Stomach smooth muscle (tissue), 2 donors: Measurements from ENCODE around the gene REEP1.
"Not testable (repeated sequence)": the region's sequence is repeated elsewhere in the genome, so short reads cannot be mapped to it uniquely, and the experiment has no call there.

ENCODE experiments used
- H3K27ac ChIP-seq: one replicate; pipeline ENCODE4 v1.7.0; 2013; ENCODE audit warnings: mild to moderate bottlenecking, low read length, inconsistent platforms
- H3K27me3 ChIP-seq, 2 donors: one replicate each; pipeline ENCODE4 v1.7.0; 2013; ENCODE audit warnings: low read length in 2 of 2; ENCODE audit not compliant: insufficient read depth in 2 of 2, control insufficient read depth in 1 of 2
- H3K36me3 ChIP-seq, 2 donors: one replicate each; pipeline ENCODE4 v1.7.0; 2013; ENCODE audit warnings: low read length in 2 of 2; ENCODE audit not compliant: control insufficient read depth in 2 of 2, insufficient read depth in 2 of 2
- H3K4me1 ChIP-seq: one replicate; pipeline ENCODE4 v1.7.0; 2013; ENCODE audit warnings: low read length; ENCODE audit not compliant: control insufficient read depth, insufficient read depth
- H3K4me3 ChIP-seq, 2 donors: one replicate each; pipeline ENCODE4 v1.7.0; 2013; ENCODE audit warnings: low read length in 2 of 2
- H3K9ac ChIP-seq, 2 donors: one replicate each; pipeline ENCODE4 v1.7.0; 2013; ENCODE audit warnings: low read length in 2 of 2, mild to moderate bottlenecking in 1 of 2
- H3K9me3 ChIP-seq, 2 donors: one replicate each; pipeline ENCODE4 v1.7.0; 2013; ENCODE audit warnings: low read length in 2 of 2; ENCODE audit not compliant: control insufficient read depth in 2 of 2
- donor health status: healthy.
- donor health status: Pancreatic carcinoma.

Gene REEP1

DNA sequence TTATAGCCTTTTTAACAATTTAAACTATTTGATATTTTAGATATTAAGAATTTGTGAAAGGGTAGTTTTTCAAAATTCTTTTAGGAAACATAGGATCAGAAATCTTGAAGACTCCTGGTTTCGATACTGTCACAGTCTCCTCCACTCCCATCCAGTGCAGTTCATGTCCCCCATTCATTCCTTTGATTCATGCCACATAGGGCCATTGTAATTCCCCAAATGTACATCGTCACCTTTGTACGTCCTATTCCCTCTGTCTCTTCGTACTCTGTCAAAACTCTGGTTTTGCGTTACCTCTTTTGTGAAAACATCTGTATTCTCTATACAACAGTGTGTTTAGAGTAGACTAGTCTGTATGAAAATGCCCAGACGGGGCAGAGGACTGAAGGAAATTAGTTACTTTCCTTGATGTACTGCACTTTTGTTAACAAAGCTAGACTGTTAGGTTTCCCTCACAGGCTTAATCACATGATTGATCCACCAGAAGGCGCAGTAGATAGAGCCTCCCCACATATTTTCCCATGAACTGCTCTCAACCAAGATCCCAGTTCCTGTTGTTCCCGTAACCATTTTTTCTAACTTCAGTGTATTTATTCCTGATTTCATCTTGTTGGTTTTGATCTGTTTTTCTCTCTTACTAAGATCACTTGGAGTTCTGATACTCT lies 135.6 kb downstream of the REEP1 start:
- no peak overlapping the region for H3K4me3 ChIP-seq
- peaks cover 6 to 7% of the 10 kb centered on the region in 2 donors for H3K36me3 ChIP-seq
- no peaks in the 10 kb centered on the region for H3K9me3 ChIP-seq
- H3K4me1 ChIP-seq: peaks cover 3% of the 10 kb centered on the region
- no peak overlapping the region for H3K9ac ChIP-seq
- H3K27me3 ChIP-seq: no peaks in the 10 kb centered on the region
- no peak overlapping the region for H3K27ac ChIP-seq

DNA sequence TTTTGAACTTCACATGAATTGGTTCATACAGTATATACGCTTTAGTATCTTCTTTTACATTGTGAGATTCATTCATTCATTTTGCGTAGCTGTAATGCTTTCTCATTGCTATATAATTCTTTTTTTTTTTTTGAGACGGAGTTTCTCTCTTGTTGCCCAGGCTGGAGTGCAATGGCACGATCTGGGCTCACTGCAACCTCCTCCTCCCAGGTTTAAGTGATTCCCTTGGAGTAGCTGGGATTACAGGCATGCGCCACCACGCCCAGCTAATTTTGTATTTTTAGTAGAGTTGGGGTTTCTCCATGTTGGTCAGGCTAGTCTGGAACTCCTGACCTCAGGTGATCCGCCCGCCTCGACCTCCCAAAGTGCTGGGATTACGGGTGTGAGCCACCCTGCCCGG lies 136.9 kb downstream of the REEP1 start:
- peak overlapping the region in 1 of 2 donors; percentile 98 for H3K4me3 ChIP-seq

GRCh38 chr2:86199834-86200177 lies 137.6 kb downstream of the REEP1 start:
- H3K4me1 ChIP-seq: peaks cover 7% of the 10 kb centered on the region
- no peaks in the 10 kb centered on the region for H3K36me3 ChIP-seq
- no peaks in the 10 kb centered on the region for H3K9me3 ChIP-seq
- peak overlapping the region; percentile 78 for H3K27ac ChIP-seq
- peak overlapping the region; percentile 93 to 96 for H3K9ac ChIP-seq
- no peaks in the 10 kb centered on the region for H3K27me3 ChIP-seq
- H3K4me3 ChIP-seq: peak overlapping the region; percentile 96 to 98

More for the DNA sequence above, 136.9 kb downstream of the REEP1 start:
- not testable (repeated sequence) for H3K36me3 ChIP-seq, H3K9me3 ChIP-seq, H3K9ac ChIP-seq, H3K27ac ChIP-seq, H3K27me3 ChIP-seq, H3K4me1 ChIP-seq

- peaks cover 23% of the 10 kb centered on the region for H3K4me1 ChIP-seq
- no peaks in the 10 kb centered on the region for H3K36me3 ChIP-seq
- H3K9ac ChIP-seq: peak overlapping the region; percentile 87 to 93
- H3K27ac ChIP-seq: peak overlapping the region; percentile 98
- no peaks in the 10 kb centered on the region for H3K9me3 ChIP-seq
- no peaks in the 10 kb centered on the region for H3K27me3 ChIP-seq
- peak overlapping the region; percentile 85 to 99 for H3K4me3 ChIP-seq
Measured at GRCh38 chr2:86195808-86196387, 141.5 kb downstream of the REEP1 start.

GRCh38 chr2:86195055-86195807 lies 142.2 kb downstream of the REEP1 start, which contains the start of gene IMMT:
IMMT (minus strand) TSS chr2:86195462; CDS start chr2:86195382, 80 bp downstream.
- Histone ChIP-seq H3K27me3 (no peaks in the 10 kb centered on the region), H3K4me3 (peak within 1 kb of the TSS; percentile 85 to 99), H3K9me3 (no peaks in the 10 kb centered on the region), H3K27ac (peak within 1 kb of the TSS; percentile 98), H3K36me3 (peaks cover 0 to 3% of the 10 kb centered on the region in 2 donors), H3K4me1 (peaks cover 25% of the 10 kb centered on the region), H3K9ac (peak within 1 kb of the TSS; percentile 93 to 96)

GRCh38 chr2:86194751-86195054 lies 142.7 kb downstream of the REEP1 start:
- Histone ChIP-seq H3K9ac (peak overlapping the region; percentile 93), H3K27me3 (no peaks in the 10 kb centered on the region), H3K27ac (peak overlapping the region; percentile 98), H3K4me1 (peaks cover 25% of the 10 kb centered on the region), H3K36me3 (peaks cover 0 to 3% of the 10 kb centered on the region in 2 donors), H3K9me3 (no peaks in the 10 kb centered on the region), H3K4me3 (peak overlapping the region; percentile 85 to 99)

GRCh38 chr2:86193901-86194567 lies 143.4 kb downstream of the REEP1 start:
- Histone ChIP-seq H3K4me3 (peak overlapping the region; percentile 85 to 99), H3K9ac (peak overlapping the region; percentile 93), H3K27ac (peak overlapping the region; percentile 98), H3K9me3 (no peaks in the 10 kb centered on the region), H3K4me1 (peaks cover 25% of the 10 kb centered on the region), H3K27me3 (no peaks in the 10 kb centered on the region), H3K36me3 (peaks cover 0 to 3% of the 10 kb centered on the region in 2 donors)

- peaks cover 23% of the 10 kb centered on the region for H3K4me1 ChIP-seq
- H3K4me3 ChIP-seq: no peak overlapping the region
Measured at GRCh38 chr2:86189782-86190416, 147.5 kb downstream of the REEP1 start.

DNA sequence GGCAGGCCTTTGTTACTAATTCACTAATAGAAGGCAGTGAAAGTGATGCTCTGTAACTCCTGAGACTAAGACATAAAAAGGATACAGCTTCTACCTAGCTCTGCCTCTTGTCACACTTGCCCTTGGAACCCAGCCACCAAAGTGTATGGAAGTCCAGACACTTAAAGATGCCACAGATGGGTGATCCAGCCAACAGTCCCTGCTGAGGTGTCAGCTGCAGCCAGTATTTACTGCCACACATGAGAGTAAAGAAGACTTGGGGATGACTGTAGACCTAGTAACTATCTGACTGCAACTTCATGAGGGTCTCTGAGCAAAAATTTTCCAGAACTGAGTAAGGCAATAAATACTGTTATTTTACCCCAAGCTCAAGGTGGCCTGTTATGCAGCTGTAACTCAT lies 151.0 kb downstream of the REEP1 start:
- Histone ChIP-seq H3K36me3 (peaks cover 0 to 3% of the 10 kb centered on the region in 2 donors), H3K27ac (no peak overlapping the region), H3K9me3 (no peaks in the 10 kb centered on the region), H3K4me1 (peaks cover 8% of the 10 kb centered on the region), H3K27me3 (no peaks in the 10 kb centered on the region), H3K4me3 (no peak overlapping the region), H3K9ac (no peak overlapping the region)

More at GRCh38 chr2:86189782-86190416, 147.5 kb downstream of the REEP1 start:
- no peaks in the 10 kb centered on the region for H3K27me3 ChIP-seq
- H3K9me3 ChIP-seq: no peaks in the 10 kb centered on the region
- peaks cover 0 to 3% of the 10 kb centered on the region in 2 donors for H3K36me3 ChIP-seq
- no peak overlapping the region for H3K27ac ChIP-seq
- H3K9ac ChIP-seq: no peak overlapping the region

DNA sequence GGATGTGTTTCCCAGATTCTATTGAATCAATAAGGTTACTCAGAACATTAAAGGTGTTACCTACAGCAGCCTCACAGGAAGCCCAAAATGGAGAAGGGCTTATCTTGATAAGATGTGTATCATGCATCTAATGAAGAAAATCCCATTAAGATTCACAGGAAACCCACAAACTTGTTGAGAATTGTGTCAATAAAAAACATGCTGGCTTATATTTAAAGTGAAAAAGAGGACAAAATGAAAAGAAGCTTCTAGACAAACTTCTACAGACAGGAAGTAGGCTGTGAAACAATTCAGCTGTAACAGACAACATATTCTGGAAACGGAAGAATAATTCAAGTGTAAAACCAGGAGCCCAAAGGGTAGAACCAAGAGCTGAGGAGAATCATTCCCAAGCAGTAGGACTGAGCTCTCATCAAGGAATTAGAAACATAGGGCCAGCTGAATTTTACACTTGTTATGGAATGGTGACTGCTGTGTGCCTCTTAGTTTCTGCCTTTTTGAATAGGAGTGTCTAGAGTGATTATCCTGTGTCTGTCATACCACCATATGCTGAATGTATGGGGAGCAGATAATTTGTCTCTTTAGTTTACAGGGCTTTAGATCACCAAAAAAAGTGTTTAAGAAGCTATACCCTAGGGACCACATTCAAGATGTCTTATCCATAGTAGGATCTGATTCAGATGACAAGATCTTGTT lies 151.8 kb downstream of the REEP1 start:
- H3K4me3 ChIP-seq: no peak overlapping the region
- no peaks in the 10 kb centered on the region for H3K9me3 ChIP-seq
- no peak overlapping the region for H3K9ac ChIP-seq
- peaks cover 3% of the 10 kb centered on the region for H3K4me1 ChIP-seq
- H3K27ac ChIP-seq: no peak overlapping the region
- no peaks in the 10 kb centered on the region for H3K27me3 ChIP-seq
- peaks cover 0 to 5% of the 10 kb centered on the region in 2 donors for H3K36me3 ChIP-seq
